ENCODE data around the gene VEGFA.

- TF ChIP-seq RAD21 (conservative IDR thresholded peaks at IDR 0.05) (no peak), CTCF (IDR thresholded peaks at IDR 0.05; ENCODE audit: poor library complexity, severe bottlenecking) (no peak), POLR2AphosphoS5 (IDR thresholded peaks at IDR 0.05) (no peak), EP300 (conservative IDR thresholded peaks at IDR 0.05; ENCODE audit: poor library complexity, severe bottlenecking) (no peak), MXI1 (conservative IDR thresholded peaks at IDR 0.05; ENCODE audit: poor library complexity, severe bottlenecking) (no peak), EZH2 (IDR thresholded peaks at IDR 0.05; ENCODE audit: borderline replicate concordance, insufficient read depth, low read length, poor library complexity, severe bottlenecking) (no peak)
These were observed 56.7 kb downstream of the VEGFA start for GRCh38 chr6:43826730-43827129.

Measured in neural cell (in vitro differentiated cells).